ENCODE measurements around the gene PARVG.

- TF ChIP-seq POLR2AphosphoS5 (IDR thresholded peaks at IDR 0.05; ENCODE audit: low read depth, low read length) (no peak), FOXP2 (optimal IDR thresholded peaks at IDR 0.05; ENCODE audit: borderline replicate concordance, extremely low read depth, extremely low read length, insufficient read depth) (no peak), SIN3A (IDR thresholded peaks at IDR 0.05; ENCODE audit: borderline replicate concordance, insufficient read depth, low read length) (no peak), TAF1 (IDR thresholded peaks at IDR 0.05; ENCODE audit: borderline replicate concordance, insufficient read depth, low read length) (no peak)
Observed at GRCh38 chr22:44155115-44155514, 25.6 kb upstream of the PARVG start.

Measured in PFSK-1 (cell line).